ENCODE measurements around the gene NTM.

Gene NTM

GRCh38 chr11:131980888-131981668 lies 610.7 kb downstream of the NTM start:
- no peaks in the 10 kb centered on the region for H3K9me3 ChIP-seq (ENCODE audit: low read depth, low read length)
- no peak for DNase-seq (ENCODE audit: low read depth, low spot score)
- H3K9ac ChIP-seq (ENCODE audit: insufficient read length) = no peak overlapping the region
- no peaks in the 10 kb centered on the region for H3K36me3 ChIP-seq (ENCODE audit: insufficient read depth, low read length)
- no peak overlapping the region for H3K27ac ChIP-seq
- TF ChIP-seq FOXP2 (optimal IDR thresholded peaks at IDR 0.05; ENCODE audit: control extremely low read depth, extremely low read length, insufficient read depth) (no peak), EZH2 (IDR thresholded peaks at IDR 0.05) (no peak), POLR2AphosphoS5 (IDR thresholded peaks at IDR 0.05; ENCODE audit: borderline replicate concordance, low read depth, low read length) (no peak)
- H3K4me3 ChIP-seq = no peak overlapping the region

- no peak overlapping the region for H3K27ac ChIP-seq
- DNase-seq (ENCODE audit: low read depth, low spot score) = no peak
- no peak for TF ChIP-seq FOXP2 (optimal IDR thresholded peaks at IDR 0.05; ENCODE audit: control extremely low read depth, extremely low read length, insufficient read depth)
- no peak for TF ChIP-seq EZH2 (IDR thresholded peaks at IDR 0.05)
- TF ChIP-seq POLR2AphosphoS5 (IDR thresholded peaks at IDR 0.05; ENCODE audit: borderline replicate concordance, low read depth, low read length) = no peak
- H3K9ac ChIP-seq (ENCODE audit: insufficient read length) = no peak overlapping the region
- no peak overlapping the region for H3K4me3 ChIP-seq
- H3K9me3 ChIP-seq (ENCODE audit: low read depth, low read length) = no peaks in the 10 kb centered on the region
- H3K36me3 ChIP-seq (ENCODE audit: insufficient read depth, low read length) = no peaks in the 10 kb centered on the region
These were observed 611.7 kb downstream of the NTM start for GRCh38 chr11:131982154-131982553.

- no peak overlapping the region for H3K27ac ChIP-seq
- H3K4me3 ChIP-seq = no peak overlapping the region
- H3K9me3 ChIP-seq (ENCODE audit: low read depth, low read length) = no peaks in the 10 kb centered on the region
- no peak for TF ChIP-seq POLR2AphosphoS5 (IDR thresholded peaks at IDR 0.05; ENCODE audit: borderline replicate concordance, low read depth, low read length)
- TF ChIP-seq FOXP2 (optimal IDR thresholded peaks at IDR 0.05; ENCODE audit: control extremely low read depth, extremely low read length, insufficient read depth) = no peak
- no peak for TF ChIP-seq EZH2 (IDR thresholded peaks at IDR 0.05)
- H3K9ac ChIP-seq (ENCODE audit: insufficient read length) = no peak overlapping the region
- no peaks in the 10 kb centered on the region for H3K36me3 ChIP-seq (ENCODE audit: insufficient read depth, low read length)
- no peak for DNase-seq (ENCODE audit: low read depth, low spot score)
These were observed 615.5 kb downstream of the NTM start for GRCh38 chr11:131985846-131986301.

- Histone ChIP-seq H3K36me3 (ENCODE audit: insufficient read depth, low read length) (no peaks in the 10 kb centered on the region), H3K9me3 (ENCODE audit: low read depth, low read length) (no peaks in the 10 kb centered on the region), H3K4me3 (no peak overlapping the region), H3K9ac (ENCODE audit: insufficient read length) (no peak overlapping the region), H3K27ac (no peak overlapping the region)
- no peak for DNase-seq (ENCODE audit: low read depth, low spot score)
- TF ChIP-seq POLR2AphosphoS5 (IDR thresholded peaks at IDR 0.05; ENCODE audit: borderline replicate concordance, low read depth, low read length) (no peak), EZH2 (IDR thresholded peaks at IDR 0.05) (no peak), FOXP2 (optimal IDR thresholded peaks at IDR 0.05; ENCODE audit: control extremely low read depth, extremely low read length, insufficient read depth) (no peak)
These were observed 617.3 kb downstream of the NTM start for GRCh38 chr11:131987703-131988102.

GRCh38 chr11:131991606-131992005 lies 621.2 kb downstream of the NTM start:
- H3K9me3 ChIP-seq (ENCODE audit: low read depth, low read length) = no peaks in the 10 kb centered on the region
- DNase-seq (ENCODE audit: low read depth, low spot score) = no peak
- H3K27ac ChIP-seq = no peak overlapping the region
- TF ChIP-seq POLR2AphosphoS5 (IDR thresholded peaks at IDR 0.05; ENCODE audit: borderline replicate concordance, low read depth, low read length) (no peak), EZH2 (IDR thresholded peaks at IDR 0.05) (no peak), FOXP2 (optimal IDR thresholded peaks at IDR 0.05; ENCODE audit: control extremely low read depth, extremely low read length, insufficient read depth) (no peak)
- H3K36me3 ChIP-seq (ENCODE audit: insufficient read depth, low read length) = no peaks in the 10 kb centered on the region
- H3K9ac ChIP-seq (ENCODE audit: insufficient read length) = no peak overlapping the region
- no peak overlapping the region for H3K4me3 ChIP-seq

DNA sequence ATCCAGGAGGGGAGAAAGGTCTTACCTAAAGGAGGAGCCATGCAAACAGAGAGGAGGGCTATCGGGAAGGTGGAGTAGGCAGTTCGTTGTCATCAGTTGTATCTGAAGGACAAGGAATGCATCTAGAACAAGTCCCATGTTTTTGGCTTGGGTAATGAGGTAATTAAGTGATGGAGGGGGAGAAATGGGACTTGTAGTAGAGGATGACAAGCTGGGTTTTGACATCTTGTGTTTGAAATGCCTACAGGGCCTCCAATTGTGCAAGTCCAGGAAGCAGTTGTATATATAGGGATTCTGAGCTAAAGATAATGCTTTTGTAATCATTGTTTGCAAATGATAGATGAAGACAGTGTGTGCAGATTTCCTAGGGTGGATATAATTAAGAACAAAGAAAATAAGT lies 622.8 kb downstream of the NTM start:
- H3K9me3 ChIP-seq (ENCODE audit: low read depth, low read length) = no peaks in the 10 kb centered on the region
- TF ChIP-seq POLR2AphosphoS5 (IDR thresholded peaks at IDR 0.05; ENCODE audit: borderline replicate concordance, low read depth, low read length) (no peak), EZH2 (IDR thresholded peaks at IDR 0.05) (no peak), FOXP2 (optimal IDR thresholded peaks at IDR 0.05; ENCODE audit: control extremely low read depth, extremely low read length, insufficient read depth) (no peak)
- no peak for DNase-seq (ENCODE audit: low read depth, low spot score)

GRCh38 chr11:131998020-131998419 lies 627.6 kb downstream of the NTM start:
- no peak overlapping the region for H3K9ac ChIP-seq (ENCODE audit: insufficient read length)
- H3K4me3 ChIP-seq = no peak overlapping the region
- TF ChIP-seq EZH2 (IDR thresholded peaks at IDR 0.05) (no peak), FOXP2 (optimal IDR thresholded peaks at IDR 0.05; ENCODE audit: control extremely low read depth, extremely low read length, insufficient read depth) (no peak), POLR2AphosphoS5 (IDR thresholded peaks at IDR 0.05; ENCODE audit: borderline replicate concordance, low read depth, low read length) (no peak)
- no peak for DNase-seq (ENCODE audit: low read depth, low spot score)
- H3K27ac ChIP-seq = no peak overlapping the region
- H3K36me3 ChIP-seq (ENCODE audit: insufficient read depth, low read length) = no peaks in the 10 kb centered on the region
- H3K9me3 ChIP-seq (ENCODE audit: low read depth, low read length) = no peaks in the 10 kb centered on the region

More for the DNA sequence above, 622.8 kb downstream of the NTM start:
- Histone ChIP-seq H3K36me3 (ENCODE audit: insufficient read depth, low read length) (no peaks in the 10 kb centered on the region), H3K9ac (ENCODE audit: insufficient read length) (no peak overlapping the region), H3K27ac (no peak overlapping the region), H3K4me3 (no peak overlapping the region)

GRCh38 chr11:131999084-131999483 lies 628.7 kb downstream of the NTM start:
- H3K27ac ChIP-seq = no peak overlapping the region
- no peak overlapping the region for H3K9ac ChIP-seq (ENCODE audit: insufficient read length)
- no peak for DNase-seq (ENCODE audit: low read depth, low spot score)
- no peaks in the 10 kb centered on the region for H3K36me3 ChIP-seq (ENCODE audit: insufficient read depth, low read length)
- no peak for TF ChIP-seq FOXP2 (optimal IDR thresholded peaks at IDR 0.05; ENCODE audit: control extremely low read depth, extremely low read length, insufficient read depth)
- H3K4me3 ChIP-seq = no peak overlapping the region
- no peaks in the 10 kb centered on the region for H3K9me3 ChIP-seq (ENCODE audit: low read depth, low read length)

GRCh38 chr11:131999955-132000354 lies 629.5 kb downstream of the NTM start:
- no peak overlapping the region for H3K27ac ChIP-seq
- no peaks in the 10 kb centered on the region for H3K36me3 ChIP-seq (ENCODE audit: insufficient read depth, low read length)
- H3K9ac ChIP-seq (ENCODE audit: insufficient read length) = no peak overlapping the region
- no peaks in the 10 kb centered on the region for H3K9me3 ChIP-seq (ENCODE audit: low read depth, low read length)
- no peak for DNase-seq (ENCODE audit: low read depth, low spot score)
- TF ChIP-seq EZH2 (IDR thresholded peaks at IDR 0.05) = no peak
- no peak for TF ChIP-seq POLR2AphosphoS5 (IDR thresholded peaks at IDR 0.05; ENCODE audit: borderline replicate concordance, low read depth, low read length)
- TF ChIP-seq FOXP2 (optimal IDR thresholded peaks at IDR 0.05; ENCODE audit: control extremely low read depth, extremely low read length, insufficient read depth) = no peak
- H3K4me3 ChIP-seq = no peak overlapping the region
